ENCODE data around the gene TRIM17. TPM values are rescaled to one million over a fixed set of nuclear protein-coding genes. Genes with fewer than 3 reads are reported as not detected.

Gene TRIM17
- total and polyA plus RNA-seq, 2 donors from 2014 or later: 1.3 to 6.5 TPM

- FAIRE-seq (no peak), DNase-seq (peak in 2 of 5 donors; percentile 37 to 43)
- TF ChIP-seq CTCF (IDR thresholded peaks at IDR 0.05; ENCODE audit: borderline replicate concordance, extremely low read depth, insufficient read depth): no peak
These were observed 52.5 kb downstream of the TRIM17 start for GRCh38 chr1:228364068-228364705.

GRCh38 chr1:228363686-228364067 lies 53.0 kb downstream of the TRIM17 start:
- no peak for TF ChIP-seq CTCF (IDR thresholded peaks at IDR 0.05; ENCODE audit: borderline replicate concordance, extremely low read depth, insufficient read depth)
- Histone ChIP-seq H3K4me3 (ENCODE audit: low read length in 3 of 3) (no peak overlapping the region), H3K9me3 (ENCODE audit: control insufficient read depth in 2 of 3, insufficient read depth in 1 of 3, low read length in 3 of 3) (no peaks in the 10 kb centered on the region), H3K36me3 (ENCODE audit: control insufficient read depth in 2 of 3, insufficient read depth in 3 of 3, low read length in 3 of 3) (no peaks in the 10 kb centered on the region), H3K27ac (ENCODE audit: low read depth in 2 of 2, low read length in 2 of 2) (no peak overlapping the region), H3K27me3 (ENCODE audit: control insufficient read depth, insufficient read depth, low read length) (no peaks in the 10 kb centered on the region), H3K4me1 (ENCODE audit: control insufficient read depth in 2 of 3, insufficient read depth in 2 of 3, low read depth in 1 of 3, low read length in 3 of 3) (no peaks in the 10 kb centered on the region), H3K9ac (ENCODE audit: low read length in 3 of 3) (no peak overlapping the region)
- DNase-seq (peak in 2 of 5 donors; percentile 24 to 56), FAIRE-seq (no peak)
- intact Hi-C loops (cut with DNase I): no loop called here

More at GRCh38 chr1:228364068-228364705, 52.5 kb downstream of the TRIM17 start:
- Histone ChIP-seq H3K4me1 (ENCODE audit: control insufficient read depth in 2 of 3, insufficient read depth in 2 of 3, low read depth in 1 of 3, low read length in 3 of 3) (no peaks in the 10 kb centered on the region), H3K4me3 (ENCODE audit: low read length in 3 of 3) (no peak overlapping the region), H3K9ac (ENCODE audit: low read length in 3 of 3) (no peak overlapping the region), H3K27me3 (ENCODE audit: control insufficient read depth, insufficient read depth, low read length) (no peaks in the 10 kb centered on the region), H3K27ac (ENCODE audit: low read depth in 2 of 2, low read length in 2 of 2) (no peak overlapping the region), H3K36me3 (ENCODE audit: control insufficient read depth in 2 of 3, insufficient read depth in 3 of 3, low read length in 3 of 3) (no peaks in the 10 kb centered on the region), H3K9me3 (ENCODE audit: control insufficient read depth in 2 of 3, insufficient read depth in 1 of 3, low read length in 3 of 3) (no peaks in the 10 kb centered on the region)
- intact Hi-C loops (cut with DNase I): no loop called here

GRCh38 chr1:228362884-228363450 lies 53.7 kb downstream of the TRIM17 start:
- H3K9ac ChIP-seq (ENCODE audit: low read length in 3 of 3): no peak overlapping the region
- FAIRE-seq: no peak
- no peaks in the 10 kb centered on the region for H3K9me3 ChIP-seq (ENCODE audit: control insufficient read depth in 2 of 3, insufficient read depth in 1 of 3, low read length in 3 of 3)
- H3K36me3 ChIP-seq (ENCODE audit: control insufficient read depth in 2 of 3, insufficient read depth in 3 of 3, low read length in 3 of 3): no peaks in the 10 kb centered on the region
- DNase-seq: peak in 1 of 5 donors; percentile 20
- intact Hi-C loops (cut with DNase I): no loop called here
- H3K27ac ChIP-seq (ENCODE audit: low read depth in 2 of 2, low read length in 2 of 2): no peak overlapping the region
- H3K27me3 ChIP-seq (ENCODE audit: control insufficient read depth, insufficient read depth, low read length): no peaks in the 10 kb centered on the region
- no peak for TF ChIP-seq CTCF (IDR thresholded peaks at IDR 0.05; ENCODE audit: borderline replicate concordance, extremely low read depth, insufficient read depth)
- no peaks in the 10 kb centered on the region for H3K4me1 ChIP-seq (ENCODE audit: control insufficient read depth in 2 of 3, insufficient read depth in 2 of 3, low read depth in 1 of 3, low read length in 3 of 3)
- no peak overlapping the region for H3K4me3 ChIP-seq (ENCODE audit: low read length in 3 of 3)
